Measurements from ENCODE around the gene OR51E1.

DNA sequence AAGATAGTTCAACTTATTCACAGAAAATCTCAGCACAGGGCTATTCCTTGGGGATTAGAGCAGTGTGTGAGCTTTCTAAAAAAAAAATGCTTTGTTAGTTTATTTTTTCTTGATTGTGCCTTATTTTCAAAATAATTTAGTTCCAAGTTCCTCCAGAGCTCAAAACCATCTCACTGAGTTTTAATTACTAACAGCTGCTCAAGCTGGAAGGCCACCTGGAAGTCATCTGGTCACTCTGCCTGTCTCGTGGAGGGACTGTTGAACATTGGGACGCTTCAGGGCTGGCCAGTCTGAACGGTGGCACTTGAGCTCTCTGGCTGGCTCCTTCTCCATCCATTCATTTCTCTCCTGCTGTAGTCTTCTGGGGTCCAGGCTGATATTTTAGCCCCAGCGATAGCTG lies 4.0 kb downstream of the OR51E1 start:
- TF ChIP-seq, protein P1, sequence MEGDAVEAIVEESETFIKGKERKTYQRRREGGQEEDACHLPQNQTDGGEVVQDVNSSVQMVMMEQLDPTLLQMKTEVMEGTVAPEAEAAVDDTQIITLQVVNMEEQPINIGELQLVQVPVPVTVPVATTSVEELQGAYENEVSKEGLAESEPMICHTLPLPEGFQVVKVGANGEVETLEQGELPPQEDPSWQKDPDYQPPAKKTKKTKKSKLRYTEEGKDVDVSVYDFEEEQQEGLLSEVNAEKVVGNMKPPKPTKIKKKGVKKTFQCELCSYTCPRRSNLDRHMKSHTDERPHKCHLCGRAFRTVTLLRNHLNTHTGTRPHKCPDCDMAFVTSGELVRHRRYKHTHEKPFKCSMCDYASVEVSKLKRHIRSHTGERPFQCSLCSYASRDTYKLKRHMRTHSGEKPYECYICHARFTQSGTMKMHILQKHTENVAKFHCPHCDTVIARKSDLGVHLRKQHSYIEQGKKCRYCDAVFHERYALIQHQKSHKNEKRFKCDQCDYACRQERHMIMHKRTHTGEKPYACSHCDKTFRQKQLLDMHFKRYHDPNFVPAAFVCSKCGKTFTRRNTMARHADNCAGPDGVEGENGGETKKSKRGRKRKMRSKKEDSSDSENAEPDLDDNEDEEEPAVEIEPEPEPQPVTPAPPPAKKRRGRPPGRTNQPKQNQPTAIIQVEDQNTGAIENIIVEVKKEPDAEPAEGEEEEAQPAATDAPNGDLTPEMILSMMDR (IDR thresholded peaks at IDR 0.05) = no peak
- TF ChIP-seq POLR2A (IDR thresholded peaks at IDR 0.05) = no peak
